Type B pancreatic cell (in vitro differentiated cells): Measurements from ENCODE around the gene BRCA2. TPM values are rescaled to one million over a fixed set of nuclear protein-coding genes. Genes with fewer than 3 reads are reported as not detected.

Experiments used
- DNase-seq: peaks from one replicate; pipeline ENCODE4 v3.0.0; 2021; ENCODE audit warnings: mixed read lengths; ENCODE audit not compliant: unreplicated experiment; ENCODE audit errors: extremely low spot score
- H3K27ac Mint-ChIP-seq: 2 replicates; pipeline ENCODE4 v1.8.0; 2021; ENCODE audit warnings: mild to moderate bottlenecking, mixed read lengths
- H3K27me3 Mint-ChIP-seq: 2 replicates; pipeline ENCODE4 v1.8.0; 2021; ENCODE audit warnings: mixed read lengths
- H3K36me3 Mint-ChIP-seq: 2 replicates; pipeline ENCODE4 v1.8.0; 2021; ENCODE audit warnings: mixed read lengths
- H3K4me1 Mint-ChIP-seq: one replicate; pipeline ENCODE4 v1.8.0; 2021; ENCODE audit warnings: mixed read lengths; ENCODE audit not compliant: unreplicated experiment
- H3K4me3 Mint-ChIP-seq: 2 replicates; pipeline ENCODE4 v1.8.0; 2021; ENCODE audit warnings: mild to moderate bottlenecking, mixed read lengths
- H3K9me3 Mint-ChIP-seq: 2 replicates; pipeline ENCODE4 v1.8.0; 2021; ENCODE audit warnings: mixed read lengths
- CTCF ChIP-seq: fragments of 200-600 bp; sonication (generic); conservative IDR thresholded peaks from 2 replicates; pipeline ENCODE4 v1.5.0; 2021; ENCODE audit warnings: antibody characterized with exemption, mild to moderate bottlenecking
- total RNA-seq: library from RNA; stranded (reverse); gene quantifications from 2 replicates; pipeline ENCODE4 v1.2.1, GENCODE V29; 2021; ENCODE audit warnings: low replicate concordance

Gene BRCA2
- total RNA-seq, 1 donor from 2014 or later: 10.6 TPM

- H3K9me3 Mint-ChIP-seq: no peaks in the 10 kb centered on the region
- H3K4me1 Mint-ChIP-seq: peaks cover 13% of the 10 kb centered on the region
- H3K27me3 Mint-ChIP-seq: no peaks in the 10 kb centered on the region
- H3K4me3 Mint-ChIP-seq: no peak overlapping the region
- TF ChIP-seq CTCF: no peak
- H3K27ac Mint-ChIP-seq: no peak overlapping the region
- no peak for DNase-seq
- no peaks in the 10 kb centered on the region for H3K36me3 Mint-ChIP-seq
Measured at GRCh38 chr13:32448972-32449371, 133.7 kb downstream of the BRCA2 start.

Other genes with a start within 250 kb of the BRCA2 start
- not detected in 2 replicates for gene ZAR1L, start 145 bp upstream of the BRCA2 start, total RNA-seq
- gene N4BP2L1, start 112.6 kb downstream of the BRCA2 start, total RNA-seq: 4.9 and 7.4 TPM in 2 replicates
- gene N4BP2L2, start 223.3 kb downstream of the BRCA2 start, total RNA-seq: 104 and 124 TPM in 2 replicates